Measurements from ENCODE around the gene RBM4. TPM values are rescaled to one million over a fixed set of nuclear protein-coding genes. Genes with fewer than 3 reads are reported as not detected.

RBM4 gene
- total and polyA plus RNA-seq, 9 of the 15 experiments (the other 6 are each of a cell fraction or from before 2014, with no cell fraction given), result 81.6 to 233 (median 122) TPM

DNA sequence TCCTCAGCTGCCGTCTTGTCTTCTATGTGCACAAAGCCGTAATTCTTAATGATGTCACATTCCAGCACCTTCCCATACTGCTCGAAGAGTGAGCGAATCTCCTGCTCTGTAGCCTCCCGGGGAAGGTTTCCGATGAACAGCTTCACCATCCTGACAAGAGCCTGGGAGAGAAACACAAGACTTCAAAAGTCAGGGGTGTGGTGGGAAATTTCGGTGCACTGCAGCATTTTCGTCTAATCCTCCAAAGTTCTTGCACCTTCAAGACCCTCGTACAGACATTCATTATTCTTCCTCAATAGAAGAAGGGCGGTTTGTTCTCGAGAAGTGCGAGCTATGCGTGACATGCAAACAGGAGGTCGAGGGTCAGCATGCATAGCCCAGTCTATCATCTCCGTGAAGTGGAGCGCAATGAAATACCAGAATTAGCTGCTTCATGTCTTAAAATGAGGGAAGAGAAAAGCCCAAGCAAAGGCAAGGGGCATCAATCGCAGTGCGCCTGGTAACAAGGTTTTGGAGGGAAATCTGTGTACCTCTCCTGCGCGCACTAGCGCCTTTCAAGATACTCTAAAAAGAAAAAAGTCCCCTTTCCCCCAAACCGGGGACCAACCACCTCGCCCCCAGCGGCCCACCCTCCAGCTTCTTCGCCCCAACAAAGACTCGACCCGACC is 38.6 kb downstream of the RBM4 start (continued):
- TF ChIP-seq, protein P1, sequence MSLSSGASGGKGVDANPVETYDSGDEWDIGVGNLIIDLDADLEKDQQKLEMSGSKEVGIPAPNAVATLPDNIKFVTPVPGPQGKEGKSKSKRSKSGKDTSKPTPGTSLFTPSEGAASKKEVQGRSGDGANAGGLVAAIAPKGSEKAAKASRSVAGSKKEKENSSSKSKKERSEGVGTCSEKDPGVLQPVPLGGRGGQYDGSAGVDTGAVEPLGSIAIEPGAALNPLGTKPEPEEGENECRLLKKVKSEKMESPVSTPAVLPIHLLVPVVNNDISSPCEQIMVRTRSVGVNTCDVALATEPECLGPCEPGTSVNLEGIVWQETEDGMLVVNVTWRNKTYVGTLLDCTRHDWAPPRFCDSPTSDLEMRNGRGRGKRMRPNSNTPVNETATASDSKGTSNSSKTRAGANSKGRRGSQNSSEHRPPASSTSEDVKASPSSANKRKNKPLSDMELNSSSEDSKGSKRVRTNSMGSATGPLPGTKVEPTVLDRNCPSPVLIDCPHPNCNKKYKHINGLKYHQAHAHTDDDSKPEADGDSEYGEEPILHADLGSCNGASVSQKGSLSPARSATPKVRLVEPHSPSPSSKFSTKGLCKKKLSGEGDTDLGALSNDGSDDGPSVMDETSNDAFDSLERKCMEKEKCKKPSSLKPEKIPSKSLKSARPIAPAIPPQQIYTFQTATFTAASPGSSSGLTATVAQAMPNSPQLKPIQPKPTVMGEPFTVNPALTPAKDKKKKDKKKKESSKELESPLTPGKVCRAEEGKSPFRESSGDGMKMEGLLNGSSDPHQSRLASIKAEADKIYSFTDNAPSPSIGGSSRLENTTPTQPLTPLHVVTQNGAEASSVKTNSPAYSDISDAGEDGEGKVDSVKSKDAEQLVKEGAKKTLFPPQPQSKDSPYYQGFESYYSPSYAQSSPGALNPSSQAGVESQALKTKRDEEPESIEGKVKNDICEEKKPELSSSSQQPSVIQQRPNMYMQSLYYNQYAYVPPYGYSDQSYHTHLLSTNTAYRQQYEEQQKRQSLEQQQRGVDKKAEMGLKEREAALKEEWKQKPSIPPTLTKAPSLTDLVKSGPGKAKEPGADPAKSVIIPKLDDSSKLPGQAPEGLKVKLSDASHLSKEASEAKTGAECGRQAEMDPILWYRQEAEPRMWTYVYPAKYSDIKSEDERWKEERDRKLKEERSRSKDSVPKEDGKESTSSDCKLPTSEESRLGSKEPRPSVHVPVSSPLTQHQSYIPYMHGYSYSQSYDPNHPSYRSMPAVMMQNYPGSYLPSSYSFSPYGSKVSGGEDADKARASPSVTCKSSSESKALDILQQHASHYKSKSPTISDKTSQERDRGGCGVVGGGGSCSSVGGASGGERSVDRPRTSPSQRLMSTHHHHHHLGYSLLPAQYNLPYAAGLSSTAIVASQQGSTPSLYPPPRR (CRISPR knock-in tag; IDR thresholded peaks at IDR 0.05; ENCODE audit: borderline replicate concordance), result 0 out of 2 replicates have a peak, but pooled peaks have one; percentile 36
- TF ChIP-seq, protein P2, sequence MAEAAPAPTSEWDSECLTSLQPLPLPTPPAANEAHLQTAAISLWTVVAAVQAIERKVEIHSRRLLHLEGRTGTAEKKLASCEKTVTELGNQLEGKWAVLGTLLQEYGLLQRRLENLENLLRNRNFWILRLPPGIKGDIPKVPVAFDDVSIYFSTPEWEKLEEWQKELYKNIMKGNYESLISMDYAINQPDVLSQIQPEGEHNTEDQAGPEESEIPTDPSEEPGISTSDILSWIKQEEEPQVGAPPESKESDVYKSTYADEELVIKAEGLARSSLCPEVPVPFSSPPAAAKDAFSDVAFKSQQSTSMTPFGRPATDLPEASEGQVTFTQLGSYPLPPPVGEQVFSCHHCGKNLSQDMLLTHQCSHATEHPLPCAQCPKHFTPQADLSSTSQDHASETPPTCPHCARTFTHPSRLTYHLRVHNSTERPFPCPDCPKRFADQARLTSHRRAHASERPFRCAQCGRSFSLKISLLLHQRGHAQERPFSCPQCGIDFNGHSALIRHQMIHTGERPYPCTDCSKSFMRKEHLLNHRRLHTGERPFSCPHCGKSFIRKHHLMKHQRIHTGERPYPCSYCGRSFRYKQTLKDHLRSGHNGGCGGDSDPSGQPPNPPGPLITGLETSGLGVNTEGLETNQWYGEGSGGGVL (CRISPR knock-in tag; IDR thresholded peaks at IDR 0.05), result no peak
- TF ChIP-seq SREBF2 (CRISPR knock-in tag; IDR thresholded peaks at IDR 0.05) (no peak), CREB3 (tag; conservative IDR thresholded peaks at IDR 0.05; ENCODE audit: low read depth) (no peak), KLF6 (CRISPR knock-in tag; IDR thresholded peaks at IDR 0.05; ENCODE audit: borderline replicate concordance) (no peak), TRIM24 (IDR thresholded peaks at IDR 0.05) (no peak), POLR3G (IDR thresholded peaks at IDR 0.05; ENCODE audit: extremely low read depth, insufficient read length, insufficient replicate concordance) (no peak), ZNF449 (CRISPR knock-in tag; IDR thresholded peaks at IDR 0.05) (no peak), IRF2 (CRISPR knock-in tag; IDR thresholded peaks at IDR 0.05) (no peak), NFRKB (IDR thresholded peaks at IDR 0.05; ENCODE audit: low read depth) (no peak), DIDO1 (tag; IDR thresholded peaks at IDR 0.05; ENCODE audit: low read depth) (no peak), STAT5A (IDR thresholded peaks at IDR 0.05; ENCODE audit: borderline replicate concordance, low read length) (no peak)
- TF ChIP-seq, protein P3, sequence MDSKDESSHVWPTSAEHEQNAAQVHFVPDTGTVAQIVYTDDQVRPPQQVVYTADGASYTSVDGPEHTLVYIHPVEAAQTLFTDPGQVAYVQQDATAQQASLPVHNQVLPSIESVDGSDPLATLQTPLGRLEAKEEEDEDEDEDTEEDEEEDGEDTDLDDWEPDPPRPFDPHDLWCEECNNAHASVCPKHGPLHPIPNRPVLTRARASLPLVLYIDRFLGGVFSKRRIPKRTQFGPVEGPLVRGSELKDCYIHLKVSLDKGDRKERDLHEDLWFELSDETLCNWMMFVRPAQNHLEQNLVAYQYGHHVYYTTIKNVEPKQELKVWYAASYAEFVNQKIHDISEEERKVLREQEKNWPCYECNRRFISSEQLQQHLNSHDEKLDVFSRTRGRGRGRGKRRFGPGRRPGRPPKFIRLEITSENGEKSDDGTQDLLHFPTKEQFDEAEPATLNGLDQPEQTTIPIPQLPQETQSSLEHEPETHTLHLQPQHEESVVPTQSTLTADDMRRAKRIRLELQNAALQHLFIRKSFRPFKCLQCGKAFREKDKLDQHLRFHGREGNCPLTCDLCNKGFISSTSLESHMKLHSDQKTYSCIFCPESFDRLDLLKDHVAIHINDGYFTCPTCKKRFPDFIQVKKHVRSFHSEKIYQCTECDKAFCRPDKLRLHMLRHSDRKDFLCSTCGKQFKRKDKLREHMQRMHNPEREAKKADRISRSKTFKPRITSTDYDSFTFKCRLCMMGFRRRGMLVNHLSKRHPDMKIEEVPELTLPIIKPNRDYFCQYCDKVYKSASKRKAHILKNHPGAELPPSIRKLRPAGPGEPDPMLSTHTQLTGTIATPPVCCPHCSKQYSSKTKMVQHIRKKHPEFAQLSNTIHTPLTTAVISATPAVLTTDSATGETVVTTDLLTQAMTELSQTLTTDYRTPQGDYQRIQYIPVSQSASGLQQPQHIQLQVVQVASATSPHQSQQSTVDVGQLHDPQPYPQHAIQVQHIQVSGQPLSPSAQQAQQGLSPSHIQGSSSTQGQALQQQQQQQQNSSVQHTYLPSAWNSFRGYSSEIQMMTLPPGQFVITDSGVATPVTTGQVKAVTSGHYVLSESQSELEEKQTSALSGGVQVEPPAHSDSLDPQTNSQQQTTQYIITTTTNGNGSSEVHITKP (IDR thresholded peaks at IDR 0.05; ENCODE audit: partially characterized antibody), result no peak
